Activated CD4-positive, alpha-beta T cell treated with anti-CD3 and anti-CD28 coated beads for 4 hours (primary cell): Measurements from ENCODE around the gene PPM1N.
"Not testable (repeated sequence)": the region's sequence is repeated elsewhere in the genome, so short reads cannot be mapped to it uniquely, and the experiment has no call there.

Experiments
- DNase-seq, 2 donors: peaks; one replicate each; pipeline ENCODE4 v3.0.0-alpha.2; 2020

PPM1N gene

DNA sequence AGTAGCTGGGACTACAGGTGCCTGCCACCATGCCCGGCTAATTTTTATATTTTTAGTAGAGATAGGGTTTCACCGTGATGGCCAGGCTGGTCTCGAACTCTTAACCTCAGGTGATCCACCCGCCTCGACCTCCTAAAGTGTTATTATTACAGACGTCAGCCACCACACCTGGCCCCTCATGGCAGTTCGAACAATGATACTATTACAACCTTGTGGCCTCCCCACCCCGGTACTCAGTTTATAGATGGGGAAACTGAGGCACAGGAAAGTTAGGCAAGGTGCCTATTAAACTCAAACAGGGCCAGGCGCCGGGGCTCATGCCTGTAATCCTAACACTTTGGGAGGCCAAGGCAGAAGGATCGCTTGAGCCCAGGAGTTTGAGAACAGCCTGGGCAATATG lies 12.1 kb downstream of the PPM1N start:
- DNase-seq: not testable (repeated sequence)

DNA sequence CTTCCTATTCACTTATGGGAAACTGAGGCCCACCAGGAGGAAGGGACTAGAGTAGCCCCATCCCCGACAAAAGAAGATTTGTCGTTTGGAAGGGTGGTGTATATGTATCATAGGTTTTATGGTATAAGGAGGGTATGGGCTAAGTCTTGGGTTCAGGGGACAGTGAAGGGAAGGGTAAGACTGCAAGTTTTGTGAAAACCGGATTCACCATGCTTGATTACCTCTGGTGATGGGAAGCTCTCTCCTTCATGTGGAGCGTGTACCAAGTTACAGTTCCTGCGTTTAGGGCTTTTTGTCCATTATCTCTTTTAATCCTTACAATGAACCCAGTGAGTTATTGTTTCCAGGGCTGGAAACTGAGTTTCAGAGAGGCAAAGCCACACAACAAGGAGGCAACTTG lies 12.8 kb downstream of the PPM1N start:
- DNase-seq: no peak

DNA sequence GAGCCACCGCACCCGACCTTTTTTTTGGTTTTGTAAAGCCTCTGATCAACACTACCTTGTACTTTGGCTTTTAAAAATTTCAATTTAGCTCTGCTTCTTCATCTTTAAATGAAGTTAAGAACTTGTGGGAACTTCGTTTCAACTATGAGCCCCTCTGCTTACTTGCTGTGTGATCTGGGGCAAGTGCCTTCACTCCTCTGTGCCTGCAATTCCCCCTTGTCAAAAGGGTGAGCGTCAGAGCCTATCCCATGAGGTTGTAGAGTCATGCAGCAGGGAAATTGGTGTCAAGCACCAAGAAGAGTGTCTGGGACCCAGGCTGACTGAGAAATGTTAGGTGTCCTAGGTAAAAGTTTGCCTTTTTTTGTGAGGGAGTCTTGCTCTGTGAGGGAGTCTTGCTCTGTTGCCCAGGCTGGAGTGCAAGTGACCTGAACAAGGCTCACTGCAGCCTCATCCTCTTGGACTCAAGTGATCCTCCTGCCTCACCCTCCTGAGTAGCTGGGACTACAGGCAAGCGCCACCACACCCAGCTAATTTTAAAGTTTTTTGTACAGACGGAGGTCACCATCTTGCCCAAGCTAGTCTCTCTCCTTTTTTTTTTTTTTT lies 14.7 kb downstream of the PPM1N start:
- DNase-seq: no peak

DNA sequence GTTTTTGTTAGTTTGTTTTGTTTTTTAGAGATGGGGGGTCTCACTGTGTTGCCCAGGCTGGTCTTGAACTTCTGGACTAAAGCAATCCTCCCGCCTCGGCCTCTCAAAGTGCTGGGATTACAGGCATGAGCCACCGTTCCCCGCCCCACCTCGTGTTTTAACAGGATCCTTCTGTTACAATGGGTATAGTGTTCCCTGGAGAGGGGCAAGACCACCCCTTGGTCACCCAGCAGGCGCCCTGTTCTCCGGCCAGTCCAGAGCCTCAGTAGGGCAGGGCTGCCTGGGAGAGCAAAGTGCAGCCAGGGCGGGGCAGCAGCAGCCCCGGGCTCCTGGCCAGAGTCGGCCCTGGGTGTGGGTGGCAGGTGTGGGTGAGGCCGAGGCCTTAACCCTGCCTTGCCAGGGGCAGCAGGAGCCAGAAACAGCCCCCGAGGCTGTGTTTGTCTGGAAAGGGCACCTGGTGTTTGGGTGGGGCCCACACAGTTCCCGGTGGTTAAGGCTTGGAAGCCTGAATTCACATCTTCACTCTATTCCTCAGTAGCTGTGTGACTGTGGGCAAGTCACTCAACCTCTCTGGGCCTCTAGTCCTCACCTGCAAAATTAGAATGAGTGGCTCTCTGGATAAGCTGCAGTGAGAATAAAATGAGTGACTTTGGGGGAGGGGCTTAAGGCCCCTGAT lies 16.3 kb downstream of the PPM1N start:
- DNase-seq: no peak

DNA sequence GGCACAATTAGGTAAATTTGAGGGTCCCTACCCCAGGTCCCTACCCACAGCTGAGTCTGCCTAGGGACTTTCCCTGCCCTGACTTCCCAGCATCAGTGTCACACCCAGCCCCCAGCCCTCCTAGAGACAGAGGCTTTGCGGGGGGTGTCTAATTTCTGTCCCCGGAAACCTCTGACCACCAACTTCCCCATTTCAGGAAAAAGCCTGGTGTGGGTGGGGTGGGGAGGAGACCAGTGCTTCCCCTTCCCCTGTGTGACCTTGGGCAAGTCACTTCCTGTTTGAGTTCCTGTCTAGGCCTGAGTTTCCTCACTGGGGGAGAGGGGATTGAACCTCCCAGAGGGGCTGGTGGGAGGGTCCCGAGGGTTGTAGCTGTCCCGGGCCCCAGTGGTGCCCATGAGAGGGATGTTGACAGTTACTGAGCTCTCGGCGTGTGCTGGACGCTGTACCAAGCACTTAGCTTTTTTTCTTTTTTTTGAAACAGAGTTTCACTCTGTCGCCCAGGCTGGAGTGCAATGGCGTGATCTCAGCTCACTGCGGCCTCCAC lies 16.9 kb downstream of the PPM1N start:
- peak; percentile 24 to 44 for DNase-seq

DNA sequence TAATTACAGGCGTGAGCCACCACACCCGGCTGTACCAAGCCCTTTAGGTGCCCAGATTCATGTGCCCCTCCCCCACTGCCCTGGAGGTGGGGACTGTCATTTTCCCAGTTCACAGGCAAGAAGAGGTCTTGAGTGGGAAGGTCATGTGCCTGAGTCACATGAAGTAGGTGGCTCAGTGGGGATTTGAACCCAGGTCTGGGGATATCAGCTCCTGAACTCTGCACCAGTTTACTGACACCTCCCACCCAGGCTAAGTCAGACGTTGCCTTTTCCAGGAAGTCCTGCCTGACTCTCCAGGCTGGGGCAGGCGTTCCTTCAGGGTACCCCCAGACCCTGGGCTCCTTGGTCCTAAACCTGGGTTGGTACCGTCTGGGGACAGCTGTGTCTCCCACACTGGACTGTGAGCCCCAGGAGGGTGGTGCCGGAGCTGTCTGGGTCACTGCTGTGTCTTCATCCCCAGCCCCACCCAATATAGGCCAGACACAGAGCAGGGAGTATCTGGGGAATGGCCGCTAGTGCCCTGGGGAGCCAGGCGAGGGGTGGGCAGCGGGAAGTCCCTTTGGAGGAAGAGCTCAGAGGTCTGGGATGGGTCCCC lies 17.7 kb downstream of the PPM1N start:
- DNase-seq: peak; percentile 25 to 47

DNA sequence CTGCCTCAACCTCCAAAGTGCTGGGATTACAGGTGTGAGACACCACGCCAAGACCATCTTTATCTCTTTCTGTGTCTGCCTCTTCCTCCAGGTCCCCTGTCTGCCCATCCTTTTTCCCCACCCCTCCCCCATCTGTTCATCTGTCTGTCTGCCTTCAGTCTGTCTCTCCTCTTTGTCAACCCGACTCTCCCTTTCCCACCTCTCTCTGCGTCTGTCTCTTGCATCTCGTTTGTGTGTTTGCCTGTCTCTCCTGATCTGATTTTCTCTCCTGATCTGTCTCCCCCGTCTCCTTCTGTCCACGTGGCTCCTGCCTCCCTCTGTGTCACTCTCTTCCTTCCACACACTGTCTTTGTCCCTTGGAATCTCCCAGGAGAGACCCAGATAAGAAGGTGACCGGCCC lies 19.0 kb downstream of the PPM1N start:
- no peak for DNase-seq

DNA sequence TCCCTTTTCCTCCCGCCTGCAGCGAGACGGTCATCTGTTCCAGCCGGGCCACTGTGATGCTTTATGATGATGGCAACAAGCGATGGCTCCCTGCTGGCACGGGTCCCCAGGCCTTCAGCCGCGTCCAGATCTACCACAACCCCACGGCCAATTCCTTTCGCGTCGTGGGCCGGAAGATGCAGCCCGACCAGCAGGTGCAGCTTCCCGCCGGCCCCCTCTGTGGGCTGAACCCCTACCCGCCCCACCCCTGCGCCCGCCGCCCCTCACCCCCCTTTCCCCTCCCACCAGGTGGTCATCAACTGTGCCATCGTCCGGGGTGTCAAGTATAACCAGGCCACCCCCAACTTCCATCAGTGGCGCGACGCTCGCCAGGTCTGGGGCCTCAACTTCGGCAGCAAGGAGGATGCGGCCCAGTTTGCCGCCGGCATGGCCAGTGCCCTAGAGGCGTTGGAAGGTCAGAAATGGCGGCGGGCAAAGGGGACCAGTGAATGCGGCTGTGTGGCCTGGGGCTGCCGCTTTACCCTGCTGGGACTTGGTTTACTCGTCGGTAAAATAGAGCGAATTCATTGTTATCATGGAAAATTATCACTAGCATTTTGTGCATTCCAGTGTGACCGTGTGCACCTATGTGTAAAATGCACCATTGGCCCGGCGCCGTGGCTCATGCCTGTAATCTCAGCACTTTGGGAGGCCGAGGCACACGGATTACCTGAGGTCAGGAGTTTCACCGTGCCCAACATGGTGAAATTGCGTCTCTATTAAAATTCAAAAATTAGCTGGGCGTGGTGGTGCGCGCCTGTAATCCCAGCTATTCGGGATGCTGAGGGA lies 19.6 kb downstream of the PPM1N start:
- DNase-seq: no peak

DNA sequence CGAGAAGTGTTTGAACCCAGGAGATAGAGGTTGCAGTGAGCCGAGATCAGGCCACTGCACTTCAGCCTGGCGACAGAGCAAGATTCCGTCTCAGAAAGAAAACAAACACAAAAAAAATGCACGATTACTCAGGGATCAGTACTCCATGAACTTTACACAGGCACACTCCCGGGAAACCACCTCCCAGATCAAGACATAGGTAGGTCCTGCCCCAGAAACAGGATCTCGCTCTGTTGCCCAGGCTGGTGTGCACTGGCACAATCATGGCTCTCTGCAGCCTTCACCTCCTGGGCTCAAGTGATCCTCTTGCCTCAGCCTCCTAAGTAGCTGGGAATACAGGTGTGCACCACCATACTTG lies 20.2 kb downstream of the PPM1N start:
- DNase-seq: no peak

DNA sequence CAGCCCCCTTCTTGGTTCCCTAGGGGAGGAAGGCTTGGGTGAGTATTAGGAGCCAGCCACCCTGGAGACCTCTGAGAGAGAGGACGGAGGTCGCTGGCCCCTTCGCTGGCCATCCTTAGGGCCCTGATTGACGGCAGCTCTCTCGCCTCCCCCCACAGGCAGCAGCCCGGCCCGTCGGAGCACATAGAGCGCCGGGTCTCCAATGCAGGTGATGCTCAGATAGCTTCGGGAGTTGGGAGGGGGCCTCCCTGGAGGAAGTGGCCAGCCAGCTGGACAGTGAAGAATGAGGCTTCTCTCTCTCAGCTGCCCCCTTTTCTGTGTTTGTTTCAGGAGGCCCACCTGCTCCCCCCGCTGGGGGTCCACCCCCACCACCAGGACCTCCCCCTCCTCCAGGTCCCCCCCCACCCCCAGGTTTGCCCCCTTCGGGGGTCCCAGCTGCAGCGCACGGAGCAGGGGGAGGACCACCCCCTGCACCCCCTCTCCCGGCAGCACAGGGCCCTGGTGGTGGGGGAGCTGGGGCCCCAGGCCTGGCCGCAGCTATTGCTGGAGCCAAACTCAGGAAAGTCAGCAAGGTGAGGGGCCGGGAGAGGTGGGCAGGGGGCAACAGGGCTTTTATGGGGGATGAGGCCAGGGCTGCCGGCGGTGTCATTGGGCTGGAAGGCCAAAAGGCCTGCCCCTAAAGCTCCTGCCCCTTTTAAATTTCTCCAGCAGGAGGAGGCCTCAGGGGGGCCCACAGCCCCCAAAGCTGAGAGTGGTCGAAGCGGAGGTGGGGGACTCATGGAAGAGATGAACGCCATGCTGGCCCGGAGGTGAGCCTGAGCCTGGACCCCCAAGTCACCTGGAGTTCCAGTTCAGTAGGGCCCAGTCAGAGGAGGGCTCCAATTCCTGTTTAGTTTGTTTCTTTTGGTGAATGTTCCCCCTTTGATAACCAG lies 24.0 kb downstream of the PPM1N start:
- no peak for DNase-seq

DNA sequence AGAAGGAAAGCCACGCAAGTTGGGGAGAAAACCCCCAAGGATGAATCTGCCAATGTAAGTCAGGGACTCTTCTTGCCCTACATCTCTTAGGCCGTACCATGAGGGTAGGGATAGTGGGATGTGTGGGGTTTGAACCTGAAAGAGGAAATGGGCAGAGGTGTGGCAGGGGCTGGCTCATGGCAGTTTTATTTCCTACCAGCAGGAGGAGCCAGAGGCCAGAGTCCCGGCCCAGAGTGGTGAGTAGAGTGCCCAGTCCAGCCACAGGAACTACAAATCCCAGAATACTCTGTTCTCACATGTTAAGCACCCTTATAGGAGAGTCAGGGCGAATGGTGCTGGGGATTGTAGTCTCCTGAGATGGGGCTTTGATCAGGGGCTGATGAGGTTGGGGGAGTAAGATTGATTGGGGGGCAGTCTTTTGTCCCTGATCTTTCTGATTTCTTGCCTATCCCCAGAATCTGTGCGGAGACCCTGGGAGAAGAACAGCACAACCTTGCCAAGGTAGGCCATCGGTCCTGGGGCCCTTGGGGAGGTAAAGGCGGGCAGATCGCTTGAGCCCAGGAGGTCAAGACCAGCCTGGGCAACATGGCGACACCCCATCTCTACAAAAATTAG lies 25.5 kb downstream of the PPM1N start:
- peak; percentile 64 to 67 for DNase-seq

DNA sequence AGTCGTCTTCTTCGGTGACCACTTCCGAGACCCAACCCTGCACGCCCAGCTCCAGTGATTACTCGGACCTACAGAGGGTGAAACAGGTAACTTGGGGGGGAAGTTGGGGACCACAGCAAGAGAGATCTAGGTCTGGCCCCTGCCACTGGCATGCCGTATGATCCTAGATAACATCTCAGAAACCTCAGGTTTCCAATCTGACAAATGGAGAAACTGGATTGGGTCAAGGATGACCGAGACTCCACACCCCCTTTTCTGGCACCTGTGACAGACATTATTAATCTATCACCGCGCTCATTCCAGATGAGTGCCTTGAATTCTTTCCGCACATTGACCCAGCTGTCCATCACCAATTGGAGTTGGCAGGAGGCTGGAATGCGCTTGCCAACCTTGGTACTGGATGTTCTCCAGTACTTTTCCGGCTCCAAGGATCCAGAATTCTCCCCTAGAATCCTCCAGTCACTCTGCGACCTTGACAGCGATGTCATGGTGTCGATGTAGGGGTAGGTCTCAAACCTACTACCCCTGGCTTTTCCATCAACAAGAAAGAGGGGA lies 26.4 kb downstream of the PPM1N start:
- DNase-seq: no peak

DNA sequence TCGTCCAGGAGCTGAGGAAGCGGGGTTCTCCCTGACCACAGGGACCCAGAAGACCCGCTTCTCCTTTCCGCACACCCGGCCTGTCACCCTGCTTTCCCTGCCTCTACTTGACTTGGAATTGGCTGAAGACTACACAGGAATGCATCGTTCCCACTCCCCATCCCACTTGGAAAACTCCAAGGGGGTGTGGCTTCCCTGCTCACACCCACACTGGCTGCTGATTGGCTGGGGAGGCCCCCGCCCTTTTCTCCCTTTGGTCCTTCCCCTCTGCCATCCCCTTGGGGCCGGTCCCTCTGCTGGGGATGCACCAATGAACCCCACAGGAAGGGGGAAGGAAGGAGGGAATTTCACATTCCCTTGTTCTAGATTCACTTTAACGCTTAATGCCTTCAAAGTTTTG lies 27.9 kb downstream of the PPM1N start:
- no peak for DNase-seq

DNA sequence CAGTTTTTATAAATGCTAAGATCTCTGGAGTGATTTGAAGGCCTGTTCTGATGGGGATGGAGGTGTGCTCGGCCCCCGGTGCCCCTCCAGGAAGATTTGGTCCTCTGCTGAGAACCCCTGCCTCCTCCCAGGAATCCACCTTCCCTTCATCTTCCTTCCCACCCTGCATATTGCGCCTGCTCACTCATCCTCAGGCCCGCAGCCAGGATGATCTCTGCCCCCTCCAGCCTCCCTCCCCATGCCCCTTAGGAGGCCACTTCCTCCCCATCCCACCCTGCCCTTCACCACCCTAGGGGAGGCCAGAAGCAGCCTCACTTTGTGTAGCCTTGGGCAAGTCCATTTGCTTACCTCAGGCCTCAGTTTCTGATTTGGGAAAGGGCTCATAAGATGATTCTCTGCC lies 28.7 kb downstream of the PPM1N start:
- no peak for DNase-seq

DNA sequence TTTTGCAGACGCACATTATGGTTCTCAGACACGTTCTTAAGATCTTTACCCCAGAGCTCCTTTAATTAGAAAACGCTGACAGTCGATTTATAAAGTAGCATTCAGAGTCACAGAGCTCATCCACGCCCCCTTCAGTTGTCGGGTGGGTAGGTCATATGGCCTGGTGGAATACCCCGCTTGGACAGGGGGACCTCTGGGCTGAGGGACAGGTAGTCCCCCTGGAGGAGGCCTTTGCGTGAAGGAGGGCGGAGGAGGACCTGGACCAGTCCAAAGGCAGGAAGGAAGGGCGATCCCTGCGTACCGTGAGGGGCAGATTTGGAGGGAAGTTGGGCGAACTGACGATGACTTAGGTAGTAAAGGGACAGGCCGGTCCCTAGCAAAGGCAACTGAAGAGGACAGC lies 29.5 kb downstream of the PPM1N start:
- DNase-seq: no peak

DNA sequence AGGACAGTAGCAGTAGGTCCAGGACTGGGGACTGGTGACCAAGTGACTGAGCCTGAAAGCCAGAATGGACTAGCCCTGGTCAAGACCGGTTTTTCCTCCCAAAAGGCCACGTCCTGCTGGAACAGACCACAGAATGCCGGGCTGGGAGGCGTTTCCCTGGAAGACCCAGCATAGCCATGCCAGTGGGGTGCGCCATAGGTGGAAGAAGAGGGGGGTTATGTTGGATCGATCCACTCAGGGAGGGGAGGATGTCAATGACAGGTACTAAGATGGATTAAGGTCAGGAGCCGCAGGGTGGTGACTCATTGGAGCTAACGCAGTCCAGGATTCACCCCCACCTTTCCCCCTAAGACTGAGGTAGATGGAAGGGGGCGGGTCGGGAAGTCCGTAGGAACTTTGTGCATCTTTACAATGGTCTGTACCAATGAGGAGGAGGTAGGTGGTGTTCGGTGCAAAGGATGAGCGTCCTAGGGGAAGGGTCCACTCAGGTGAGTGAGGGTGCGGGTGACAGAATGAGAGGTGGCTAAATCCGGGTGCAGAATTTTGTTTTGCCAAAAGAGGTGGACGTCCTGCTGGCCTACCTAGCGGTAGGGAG lies 30.0 kb downstream of the PPM1N start:
- DNase-seq: no peak

DNA sequence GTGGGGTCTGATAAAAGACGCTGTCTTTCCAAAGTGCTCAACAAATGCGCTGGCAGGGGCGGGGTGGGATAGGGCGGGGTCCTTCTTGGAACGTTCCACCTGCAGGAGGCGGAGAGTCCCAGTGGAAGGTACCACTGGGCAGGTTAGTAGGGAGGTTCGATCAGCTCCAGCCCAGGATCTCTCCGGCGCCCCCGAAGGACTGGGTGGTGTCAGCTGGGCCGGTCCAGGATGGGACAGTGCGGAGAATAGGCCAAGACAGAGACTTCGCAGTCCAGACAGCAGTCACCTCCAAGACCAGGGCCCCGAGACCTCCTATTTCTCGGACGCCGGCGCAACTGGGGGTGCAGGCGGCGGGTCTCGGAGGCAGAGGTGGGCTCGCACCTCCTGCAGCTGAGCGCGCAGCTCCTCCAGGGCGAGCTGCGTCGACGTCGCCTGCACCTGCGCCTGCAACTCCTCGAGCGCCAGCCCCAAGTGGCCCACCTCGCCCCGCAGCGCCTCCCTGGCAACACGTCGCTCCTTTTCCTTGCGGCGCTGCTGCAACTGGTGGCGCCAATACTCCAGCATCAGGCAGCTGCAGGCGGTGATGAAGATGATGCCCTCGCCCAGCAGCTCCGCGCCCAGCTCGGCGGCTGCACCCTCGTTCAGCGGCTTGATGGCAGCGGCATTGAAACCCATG lies 30.6 kb downstream of the PPM1N start:
- no peak for DNase-seq

DNA sequence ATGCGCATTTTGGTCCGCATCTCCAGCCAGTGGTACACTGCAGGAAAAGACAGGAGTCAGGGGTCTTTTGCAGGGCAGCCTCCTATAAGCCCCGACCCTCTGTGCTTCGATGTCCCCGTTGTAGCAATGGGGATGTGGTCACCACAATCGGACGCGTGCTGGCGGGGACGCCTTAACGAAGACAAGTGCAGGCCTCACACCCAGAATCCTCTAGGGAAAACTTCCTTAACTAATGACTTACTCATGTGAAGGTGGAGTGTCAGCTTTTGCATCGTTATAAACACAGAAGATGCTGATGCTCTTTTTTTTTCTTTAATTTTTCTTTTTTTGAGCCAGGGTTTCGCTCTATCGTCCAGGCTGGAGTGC lies 31.2 kb downstream of the PPM1N start:
- no peak for DNase-seq

DNA sequence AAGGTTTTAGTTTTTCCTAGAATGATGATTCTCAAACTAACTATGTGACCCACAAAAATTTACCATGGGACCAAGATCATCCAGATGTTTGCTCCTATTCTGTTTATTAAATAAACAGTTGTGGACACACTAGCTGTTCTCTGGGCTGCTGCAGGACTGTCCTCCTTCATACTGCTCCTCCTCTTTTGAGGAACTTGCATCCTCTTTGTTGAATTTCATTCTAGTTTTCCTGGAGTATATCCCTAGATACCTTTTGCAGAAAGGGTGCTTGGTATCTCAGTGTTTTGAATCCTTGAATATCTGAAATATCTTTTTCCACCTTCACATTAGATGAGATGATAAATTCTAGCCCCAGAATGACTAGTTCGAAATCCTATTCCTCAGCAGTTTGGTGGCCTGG lies 33.1 kb downstream of the PPM1N start:
- DNase-seq: no peak

DNA sequence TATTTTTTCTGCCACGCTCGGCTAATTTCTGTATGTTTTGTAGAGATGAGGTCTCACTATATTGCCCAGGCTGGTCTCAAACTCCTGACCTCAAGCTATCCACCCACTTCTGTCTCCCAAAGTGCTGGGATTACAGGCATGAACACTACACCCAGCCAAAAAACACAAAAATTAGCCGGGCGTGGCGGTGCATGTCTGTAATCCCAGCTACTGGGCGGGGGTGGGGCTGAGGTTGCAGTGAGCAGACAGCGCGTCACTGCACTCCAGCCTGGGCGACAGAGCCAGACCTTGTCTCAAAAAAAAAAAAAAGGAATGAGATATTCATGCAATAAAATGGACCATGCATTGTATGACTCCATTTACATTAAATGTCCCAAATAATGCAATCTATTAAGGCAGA lies 41.2 kb downstream of the PPM1N start:
- DNase-seq: no peak

DNA sequence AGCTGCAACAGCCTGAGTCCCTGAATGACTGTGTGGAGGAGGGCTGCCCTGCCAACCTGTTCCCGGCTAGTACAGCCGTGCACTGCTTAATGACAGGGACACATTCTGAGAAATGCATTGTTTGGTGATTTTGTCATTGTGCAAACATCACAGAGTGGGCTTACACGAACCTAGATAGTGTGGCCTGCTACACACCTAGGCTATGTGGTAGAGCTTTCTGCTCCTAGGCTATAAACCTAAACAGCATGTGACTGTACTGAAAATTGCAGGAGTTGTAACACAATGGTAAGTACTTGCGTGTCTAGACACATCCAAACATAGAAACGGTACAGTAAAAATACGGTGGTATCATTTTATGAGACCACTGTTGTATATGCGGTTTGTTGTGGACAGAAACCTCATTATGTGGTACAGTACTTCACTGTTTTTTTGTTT lies 44.0 kb downstream of the PPM1N start:
- no peak for DNase-seq
